GM19351 (cell line): Measurements from ENCODE around the gene SEZ6.
"Not testable (repeated sequence)": the region's sequence is repeated elsewhere in the genome, so short reads cannot be mapped to it uniquely, and the experiment has no call there.

Experiments used
- ATAC-seq: cut with Tn5 transposase; IDR thresholded peaks from one replicate; pipeline ENCODE4 v1.9.1; 2021; ENCODE audit warnings: mild to moderate bottlenecking, moderate library complexity; ENCODE audit not compliant: unreplicated experiment

Gene SEZ6

DNA sequence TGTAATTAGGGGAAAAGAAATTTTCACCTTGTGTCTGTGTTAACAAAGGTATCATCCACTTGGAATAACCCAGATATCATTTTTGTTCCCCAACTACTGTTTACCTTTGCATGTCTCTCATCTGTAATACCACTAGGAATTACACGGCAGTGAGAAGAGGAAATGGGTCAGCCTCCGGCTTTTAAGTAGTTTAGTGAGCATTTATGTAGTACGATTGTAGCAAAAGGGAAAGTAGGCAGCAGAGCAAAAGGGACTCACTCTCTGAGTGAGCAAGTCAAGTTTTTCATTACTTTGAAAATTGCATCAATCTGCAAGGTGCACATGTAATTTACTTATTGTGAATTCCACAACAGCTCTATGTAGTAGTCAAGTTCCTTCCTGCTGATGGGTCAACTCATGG, 65.7 kb downstream of the SEZ6 start:
- ATAC-seq, result no peak

DNA sequence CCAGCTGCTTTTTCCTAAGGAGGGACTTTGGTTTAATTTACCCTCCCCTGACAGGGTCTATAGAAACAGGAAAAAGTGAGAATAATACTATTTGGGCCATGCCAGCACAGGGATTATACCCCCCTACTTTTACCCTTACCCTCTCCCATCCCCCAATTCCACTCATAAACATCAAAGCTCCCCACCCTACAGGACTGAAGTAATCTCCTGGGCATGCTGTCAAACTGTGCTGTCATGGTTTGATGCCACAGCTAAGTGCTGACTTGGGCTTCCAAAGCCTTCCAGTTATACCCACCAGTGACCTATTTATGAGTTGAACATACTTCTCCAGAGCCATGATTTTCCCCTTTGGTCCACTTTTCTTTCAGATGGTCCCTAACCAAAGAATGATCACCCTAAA, 67.3 kb downstream of the SEZ6 start:
- ATAC-seq, result no peak

GRCh38 chr17:28937044-28937729, 68.6 kb downstream of the SEZ6 start:
- no peak for ATAC-seq

GRCh38 chr17:28935744-28936460, 69.9 kb downstream of the SEZ6 start:
- ATAC-seq, result no peak

GRCh38 chr17:28934508-28934907, 71.3 kb downstream of the SEZ6 start:
- ATAC-seq, result not testable (repeated sequence)

GRCh38 chr17:28929787-28930186, 76.0 kb downstream of the SEZ6 start:
- ATAC-seq, result no peak

DNA sequence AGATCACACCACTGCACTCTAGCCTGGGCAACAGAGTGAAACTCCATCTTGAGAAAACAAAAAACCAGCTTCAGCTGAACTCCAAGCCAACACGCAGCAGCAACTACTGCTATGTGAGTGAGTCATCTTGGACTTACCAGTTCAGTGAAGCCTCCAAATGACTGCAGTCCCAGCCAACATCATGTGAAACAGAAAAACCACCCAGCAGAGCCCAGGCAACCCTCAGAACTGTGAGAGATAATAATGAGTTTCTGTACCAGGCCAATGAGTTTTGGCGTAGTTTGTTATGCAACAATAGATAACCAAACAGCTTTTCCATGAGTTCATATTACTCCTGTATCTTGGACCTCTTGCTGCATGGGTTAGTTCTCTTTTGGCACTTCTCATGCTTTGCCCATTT, 77.8 kb downstream of the SEZ6 start:
- ATAC-seq, result no peak

DNA sequence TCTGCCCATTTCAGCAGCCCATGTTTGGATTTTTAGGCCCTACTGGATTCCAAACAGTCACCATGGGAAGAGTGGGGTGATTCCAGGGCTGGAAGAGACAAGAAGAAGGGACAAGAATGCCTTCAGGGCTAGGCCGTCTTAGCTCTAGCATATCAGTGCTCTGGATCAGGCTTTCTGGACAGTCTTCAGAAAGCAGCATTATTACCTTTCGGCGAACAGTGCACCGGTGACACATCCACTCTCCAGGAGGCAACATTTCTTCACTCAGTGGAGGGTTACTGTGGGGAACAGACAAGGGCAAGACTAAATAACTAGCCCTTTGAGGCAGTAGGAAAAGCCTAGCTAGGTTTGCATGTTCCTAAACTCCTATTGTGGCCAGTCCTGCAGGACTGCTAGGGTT, 79.0 kb downstream of the SEZ6 start:
- no peak for ATAC-seq

DNA sequence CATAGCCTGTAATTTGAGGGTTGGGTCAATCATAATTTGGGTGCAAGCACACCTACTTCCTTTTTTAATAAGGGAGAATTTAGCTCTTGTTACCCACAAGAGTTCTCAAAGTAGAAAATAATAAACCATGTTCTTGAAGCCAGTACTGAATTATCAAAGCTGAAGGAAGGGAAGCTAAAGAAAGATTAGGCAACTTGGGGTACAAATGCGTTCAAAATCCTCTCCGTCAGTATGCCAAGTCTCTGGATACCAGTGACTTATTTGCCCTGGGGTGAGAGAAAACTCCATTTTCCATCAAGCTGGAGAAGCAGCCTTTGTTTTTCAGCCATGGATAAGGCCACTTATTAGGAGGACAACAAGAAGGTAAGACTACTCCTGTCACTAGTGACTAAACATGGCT, 79.5 kb downstream of the SEZ6 start:
- ATAC-seq, result no peak

DNA sequence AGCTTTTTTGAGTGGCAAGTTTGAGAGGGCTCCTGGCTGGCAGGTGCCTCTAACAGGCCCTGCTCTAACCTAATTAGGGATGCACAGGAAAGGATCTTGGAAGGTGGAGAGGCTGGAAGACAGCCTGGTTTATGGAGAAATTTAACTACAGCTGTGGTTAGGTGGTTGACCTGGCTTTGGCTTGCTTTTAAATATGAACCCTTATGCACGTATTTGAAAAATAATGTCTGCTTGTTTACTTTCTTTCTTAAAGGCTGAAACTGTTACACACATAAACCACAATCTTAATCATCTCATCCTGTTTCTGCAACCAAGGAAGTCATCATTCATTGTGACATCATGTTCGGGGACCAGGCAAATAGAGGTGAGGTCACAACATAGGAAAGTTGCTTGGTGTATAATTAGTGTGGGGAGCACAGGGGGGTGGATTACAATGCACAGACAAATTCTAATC, 79.9 kb downstream of the SEZ6 start:
- ATAC-seq, result no peak

- ATAC-seq, result no peak
These were observed 85.6 kb downstream of the SEZ6 start for GRCh38 chr17:28920201-28920600.

- ATAC-seq, result no peak
These were observed 87.5 kb downstream of the SEZ6 start for GRCh38 chr17:28918295-28918694.

GRCh38 chr17:28917465-28917864, 88.4 kb downstream of the SEZ6 start:
- ATAC-seq, result no peak

DNA sequence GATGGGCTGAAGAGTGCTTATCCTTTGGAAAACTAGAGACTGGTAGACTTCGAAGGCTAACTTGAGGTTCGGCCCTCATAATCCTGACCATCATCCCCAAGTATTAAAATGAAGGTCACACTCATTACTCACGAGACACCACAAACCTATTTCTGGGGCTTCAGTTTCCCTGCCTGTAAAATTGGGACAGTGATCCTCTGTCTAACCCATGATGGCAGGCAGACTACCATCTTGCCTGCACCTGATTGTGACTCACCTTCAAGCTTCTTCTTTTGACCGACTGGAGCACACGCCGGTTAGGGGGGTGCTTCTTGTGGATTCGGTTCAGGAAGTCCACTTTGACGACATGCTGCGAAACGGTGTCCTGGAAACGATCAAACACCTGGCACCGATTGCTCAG, 88.8 kb downstream of the SEZ6 start:
- ATAC-seq, result no peak

DNA sequence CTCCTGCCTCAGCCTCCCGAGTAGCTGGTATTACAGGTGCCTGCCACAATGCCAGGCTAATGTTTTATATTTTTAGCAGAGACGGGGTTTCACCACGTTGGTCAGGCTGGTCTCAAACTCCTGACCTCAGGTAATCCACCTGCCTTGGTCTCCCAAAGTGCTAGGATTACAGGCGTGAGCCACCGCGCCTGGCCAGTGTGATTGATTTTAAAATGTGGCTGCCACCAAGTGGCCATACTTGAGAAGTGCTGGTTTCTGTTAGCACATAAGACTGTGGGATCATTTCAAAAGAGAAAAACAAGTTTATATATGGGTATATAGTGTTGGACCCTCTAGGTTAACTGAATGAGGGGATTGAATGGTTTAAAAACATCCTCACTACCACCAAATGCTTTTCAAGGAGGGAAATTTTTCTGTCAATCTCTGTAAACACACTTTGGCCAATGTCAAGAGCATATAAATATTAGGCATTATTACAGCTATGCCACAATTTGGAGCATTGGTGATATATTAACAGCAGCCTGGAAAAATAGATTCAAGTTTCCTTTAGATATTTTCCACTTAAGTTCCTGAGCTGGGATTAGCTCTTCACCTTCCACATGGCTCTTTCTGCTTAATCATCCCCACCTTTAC, 89.4 kb downstream of the SEZ6 start:
- ATAC-seq, result no peak

GRCh38 chr17:28912938-28913333, 92.9 kb downstream of the SEZ6 start:
- ATAC-seq, result no peak

DNA sequence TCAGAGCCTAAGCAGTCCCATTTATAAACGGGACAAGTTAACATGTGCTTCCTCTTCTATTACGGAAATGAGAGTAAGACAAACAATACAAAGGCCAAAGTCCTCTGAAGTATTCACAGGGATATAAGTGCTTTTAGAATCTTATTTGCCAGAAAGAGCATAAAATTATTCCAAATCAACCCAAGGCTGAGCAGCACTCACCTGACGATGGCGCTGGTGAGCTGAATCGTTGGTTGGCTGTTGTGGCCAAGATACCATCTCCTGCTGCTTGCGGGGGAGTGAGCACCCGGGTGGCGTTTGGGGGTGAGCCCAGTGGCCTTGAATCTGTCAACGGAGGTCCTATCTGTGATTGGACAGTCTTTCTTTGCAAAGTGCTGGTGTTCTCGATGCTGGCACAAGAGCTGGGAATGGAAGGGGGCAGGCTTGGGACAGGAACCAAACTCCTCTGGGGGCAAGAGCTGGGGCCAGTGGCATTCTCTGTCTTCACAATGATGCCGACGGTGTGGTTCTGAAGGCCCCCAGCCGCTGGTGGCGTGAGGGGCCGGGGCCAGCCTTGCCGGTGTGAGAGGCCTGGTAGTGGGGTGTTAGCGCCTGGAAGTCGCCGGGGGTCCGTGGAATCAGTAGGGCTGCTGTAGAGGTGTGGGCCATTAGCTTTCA, 93.4 kb downstream of the SEZ6 start:
- ATAC-seq, result no peak

DNA sequence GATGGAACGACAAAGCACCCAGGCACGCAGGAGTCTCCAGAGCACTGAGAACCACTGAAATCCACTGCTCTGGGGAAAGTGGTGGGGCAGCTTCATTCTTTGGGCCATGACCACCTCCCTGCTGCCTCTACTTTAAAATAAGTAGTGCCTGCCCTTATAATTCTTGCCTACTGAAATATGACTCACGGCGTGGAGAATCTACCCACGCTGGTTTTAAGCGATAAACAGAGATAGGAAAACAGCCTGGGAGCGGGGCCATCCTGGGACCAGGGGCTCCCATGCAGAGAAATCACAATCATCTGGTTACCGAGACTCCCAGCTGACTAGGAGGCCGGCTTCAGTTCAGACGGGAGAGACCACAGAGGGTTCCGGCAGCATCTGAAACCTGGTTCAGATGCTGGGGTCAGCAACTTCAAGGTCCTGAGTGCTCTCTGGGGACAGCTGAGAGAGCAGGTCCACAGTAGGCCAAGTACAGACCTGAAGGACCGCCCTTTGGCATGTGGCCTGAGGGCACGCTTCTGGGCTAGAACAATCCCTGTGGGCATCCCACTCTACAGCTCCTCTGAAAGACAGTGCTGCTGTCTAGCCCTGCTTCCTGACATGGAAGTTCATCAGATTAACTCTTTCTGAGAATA, 94.3 kb downstream of the SEZ6 start:
- ATAC-seq, result no peak

- no peak for ATAC-seq
These were observed 95.3 kb downstream of the SEZ6 start for GRCh38 chr17:28910534-28910933.

DNA sequence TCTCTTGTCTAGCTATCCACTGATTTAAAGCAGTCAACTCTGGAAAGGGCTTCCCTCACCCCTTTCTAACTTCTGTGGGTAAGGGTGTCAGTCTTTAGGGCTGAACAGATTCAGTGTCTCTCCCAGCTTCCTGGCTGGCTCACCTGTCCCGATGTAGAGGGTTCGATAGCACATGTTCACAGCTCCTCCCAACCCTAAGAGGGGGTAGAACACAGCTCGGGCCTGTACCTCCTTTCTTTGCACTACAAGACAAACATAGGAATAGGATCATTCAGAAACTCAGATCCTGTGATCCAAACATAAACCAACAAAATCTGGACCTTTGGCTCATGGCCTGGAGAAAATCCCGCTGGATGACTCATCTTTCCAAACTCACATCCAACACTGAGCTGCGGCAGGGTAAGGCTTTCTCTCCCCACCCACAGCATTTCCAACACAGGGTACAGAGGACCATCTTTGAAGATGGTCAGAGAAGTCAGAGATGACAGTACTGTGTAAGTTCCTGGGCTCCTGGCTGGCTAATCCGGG, 97.1 kb downstream of the SEZ6 start:
- no peak for ATAC-seq
